Testis (tissue), 3 donors: ENCODE data around the gene TSEN54. TPM values are rescaled to one million over a fixed set of nuclear protein-coding genes. Genes with fewer than 3 reads are reported as not detected.

Source experiments
- DNase-seq: peaks from one replicate; pipeline ENCODE4 v3.0.0-alpha.2; 2019
- H3K27ac ChIP-seq, 2 donors: fragments of 200-600 bp; sonication (generic); one replicate each; pipeline ENCODE4 v1.5.1; 2019
- H3K27me3 ChIP-seq: fragments of 200-600 bp; sonication (generic); one replicate; pipeline ENCODE4 v1.5.1; 2019
- H3K36me3 ChIP-seq: fragments of 200-600 bp; sonication (generic); one replicate; pipeline ENCODE4 v1.5.1; 2017; ENCODE audit warnings: low read depth; ENCODE audit errors: missing control alignments
- H3K4me1 ChIP-seq: fragments of 200-600 bp; sonication (generic); one replicate; pipeline ENCODE4 v1.5.1; 2019
- H3K4me3 ChIP-seq, 2 donors: fragments of 200-600 bp; sonication (generic); one replicate each; pipeline ENCODE4 v1.5.1; 2017 to 2019
- H3K9me3 ChIP-seq: fragments of 200-600 bp; sonication (generic); one replicate; pipeline ENCODE4 v1.5.1; 2017
- POLR2A ChIP-seq: fragments of 450-650 bp; IDR thresholded peaks from one replicate; pipeline ENCODE4 v1.6.1; 2017; ENCODE audit warnings: antibody characterized with exemption, mild to moderate bottlenecking, moderate library complexity
- WGBS, 2 donors: methylation state at CpG; one replicate each; pipeline ENCODE4 v1.1.5; 2018; 5-methylcytosine and 5-hydroxymethylcytosine counted together
- intact Hi-C: fragments of 100-400 bp; cut with DNase I; formaldehyde crosslinking; loops from one replicate; pipeline ENCODE4 v1.15.1; 2023; ENCODE audit warnings: low total_unique reads
- polyA plus RNA-seq: library from polyadenylated mRNA; stranded (reverse); fragments of 350-450 nt; fragmentation: Illumina TruSeq; extraction: RNeasy Lipid Tissue Mini Kit (QIAGEN cat#74804); gene quantifications from one replicate; pipeline ENCODE4 v1.2.3, GENCODE V29; 2014; ENCODE audit warnings: low read depth, low replicate concordance; ENCODE audit not compliant: insufficient read depth
- total RNA-seq, 2 donors: library from RNA; depleted of rRNA; stranded (reverse); fragments of >200 nt; gene quantifications; one replicate each; pipeline ENCODE4 v1.2.3, GENCODE V29; 2016
- TF ChIP-seq, protein P1 (sequence below), 3 experiments: fragments of 450-650 bp in 2 of 3; fragments of 200-600 bp in 1 of 3; sonication (generic) in 1 of 3; IDR thresholded peaks; one replicate each; pipeline ENCODE4 v1.5.1; 2016 to 2019; ENCODE audit warnings: antibody characterized with exemption in 3 of 3, mild to moderate bottlenecking in 2 of 3, moderate library complexity in 1 of 3

Gene TSEN54
- total and polyA plus RNA-seq, 3 donors from 2014 or later, result 28.3 to 46.6 (median 45.7) TPM

- no peaks in the 10 kb centered on the region for H3K27me3 ChIP-seq
- H3K4me1 ChIP-seq, result peaks cover 6% of the 10 kb centered on the region
- TF ChIP-seq, protein P1, sequence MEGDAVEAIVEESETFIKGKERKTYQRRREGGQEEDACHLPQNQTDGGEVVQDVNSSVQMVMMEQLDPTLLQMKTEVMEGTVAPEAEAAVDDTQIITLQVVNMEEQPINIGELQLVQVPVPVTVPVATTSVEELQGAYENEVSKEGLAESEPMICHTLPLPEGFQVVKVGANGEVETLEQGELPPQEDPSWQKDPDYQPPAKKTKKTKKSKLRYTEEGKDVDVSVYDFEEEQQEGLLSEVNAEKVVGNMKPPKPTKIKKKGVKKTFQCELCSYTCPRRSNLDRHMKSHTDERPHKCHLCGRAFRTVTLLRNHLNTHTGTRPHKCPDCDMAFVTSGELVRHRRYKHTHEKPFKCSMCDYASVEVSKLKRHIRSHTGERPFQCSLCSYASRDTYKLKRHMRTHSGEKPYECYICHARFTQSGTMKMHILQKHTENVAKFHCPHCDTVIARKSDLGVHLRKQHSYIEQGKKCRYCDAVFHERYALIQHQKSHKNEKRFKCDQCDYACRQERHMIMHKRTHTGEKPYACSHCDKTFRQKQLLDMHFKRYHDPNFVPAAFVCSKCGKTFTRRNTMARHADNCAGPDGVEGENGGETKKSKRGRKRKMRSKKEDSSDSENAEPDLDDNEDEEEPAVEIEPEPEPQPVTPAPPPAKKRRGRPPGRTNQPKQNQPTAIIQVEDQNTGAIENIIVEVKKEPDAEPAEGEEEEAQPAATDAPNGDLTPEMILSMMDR (IDR thresholded peaks at IDR 0.05), result no peak
- TF ChIP-seq POLR2A, result no peak
- no peaks in the 10 kb centered on the region for H3K36me3 ChIP-seq
- intact Hi-C loops, result no loop called here
- no peak overlapping the region for H3K27ac ChIP-seq
- WGBS, 2 donors, result 92 to 97% methylated on average over 8 of the region's 8 CpGs
- DNase-seq, result no peak
- H3K9me3 ChIP-seq, result no peaks in the 10 kb centered on the region
- H3K4me3 ChIP-seq, result no peak overlapping the region
Measured at GRCh38 chr17:75535871-75536270, 19.5 kb downstream of the TSEN54 start.

DNA sequence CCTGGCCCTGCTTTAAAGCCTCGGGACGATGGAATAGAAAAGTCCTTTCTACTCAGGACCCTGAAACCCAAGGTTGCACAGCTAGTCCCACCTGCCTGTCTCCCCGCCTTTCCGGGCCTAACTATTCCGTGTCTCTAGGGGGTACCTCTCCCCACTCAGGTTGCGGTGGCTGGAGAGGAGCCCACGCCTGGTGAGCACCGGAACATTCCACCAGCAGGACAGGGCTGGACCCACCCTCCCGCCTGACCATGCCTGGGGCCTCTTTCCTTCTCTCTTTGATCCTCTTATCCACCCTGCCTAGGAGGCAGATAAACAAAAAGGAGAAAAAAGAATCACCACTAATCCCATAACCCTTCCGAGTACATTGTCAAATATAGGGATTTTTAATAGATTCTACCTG is 20.0 kb downstream of the TSEN54 start:
- Histone ChIP-seq H3K4me1 (peaks cover 3% of the 10 kb centered on the region), H3K36me3 (no peaks in the 10 kb centered on the region), H3K4me3 (no peak overlapping the region), H3K27ac (no peak overlapping the region), H3K9me3 (no peaks in the 10 kb centered on the region), H3K27me3 (no peaks in the 10 kb centered on the region)
- intact Hi-C loops, result no loop called here
- DNase-seq, result no peak
- WGBS, 2 donors, result 79 to 86% methylated on average over 10 of the region's 10 CpGs
- TF ChIP-seq, protein P1 (IDR thresholded peaks at IDR 0.05), result no peak
- no peak for TF ChIP-seq POLR2A

- no peaks in the 10 kb centered on the region for H3K4me1 ChIP-seq
- no peaks in the 10 kb centered on the region for H3K27me3 ChIP-seq
- no peaks in the 10 kb centered on the region for H3K36me3 ChIP-seq
- WGBS, 2 donors, result 76 to 89% methylated on average over 12 to 13 of the region's 13 CpGs
- TF ChIP-seq, protein P1 (IDR thresholded peaks at IDR 0.05), result no peak
- no peak for TF ChIP-seq POLR2A
- H3K9me3 ChIP-seq, result no peaks in the 10 kb centered on the region
- DNase-seq, result no peak
- H3K4me3 ChIP-seq, result no peak overlapping the region
- H3K27ac ChIP-seq, result no peak overlapping the region
- intact Hi-C loops, result no loop called here
Measured at GRCh38 chr17:75539967-75540729, 23.8 kb downstream of the TSEN54 start.

- H3K9me3 ChIP-seq, result no peaks in the 10 kb centered on the region
Measured at GRCh38 chr17:75540923-75541503, 24.7 kb downstream of the TSEN54 start.

More at GRCh38 chr17:75540923-75541503, 24.7 kb downstream of the TSEN54 start:
- no peak for TF ChIP-seq POLR2A
- TF ChIP-seq, protein P1 (IDR thresholded peaks at IDR 0.05), result no peak
- WGBS, 2 donors, result 60 to 68% methylated on average over 4 of the region's 4 CpGs
- intact Hi-C loops, result no loop called here
- Histone ChIP-seq H3K27me3 (no peaks in the 10 kb centered on the region), H3K4me1 (no peaks in the 10 kb centered on the region), H3K4me3 (no peak overlapping the region), H3K27ac (no peak overlapping the region), H3K36me3 (no peaks in the 10 kb centered on the region)
- no peak for DNase-seq
